ENCODE measurements around the gene GSDMA.

DNA sequence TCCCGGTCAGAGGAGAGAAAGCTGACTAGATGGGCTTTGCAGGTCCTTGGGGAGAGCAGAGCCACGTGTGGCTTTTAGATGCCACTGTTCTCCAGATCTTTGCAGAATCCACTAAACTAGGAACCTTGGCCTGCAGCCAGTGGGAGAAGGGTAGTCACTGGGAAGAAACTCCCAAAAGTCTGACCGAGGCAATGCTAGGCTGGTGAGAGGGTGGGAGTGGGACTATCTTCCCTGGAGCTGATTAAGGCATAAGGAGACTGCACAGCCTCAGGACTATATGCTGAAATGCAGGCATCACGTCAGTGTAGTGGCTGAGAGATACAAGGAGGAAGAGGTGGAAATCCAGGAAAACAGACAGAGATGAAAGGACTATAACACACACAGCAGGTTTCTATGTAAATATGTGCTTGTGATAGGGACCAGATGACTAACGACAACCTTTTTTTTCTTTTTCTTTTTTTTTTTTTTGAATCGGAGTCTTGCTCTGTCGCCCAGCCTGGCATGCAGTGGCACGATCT is 2.2 kb upstream of the GSDMA start:
- TF ChIP-seq POLR2A (IDR thresholded peaks at IDR 0.05; ENCODE audit: low read length) (no peak), GATA1 (IDR thresholded peaks at IDR 0.05; ENCODE audit: low read depth, low read length) (no peak)
